ENCODE results near the gene MOV10. TPM values are rescaled to one million over a fixed set of nuclear protein-coding genes. Genes with fewer than 3 reads are reported as not detected.

Gene MOV10
- total RNA-seq, 4 donors from 2014 or later = 12.3 to 24.1 (median 18.7) TPM

GRCh38 chr1:112628516-112628915 lies 45.9 kb upstream of the MOV10 start:
- Histone ChIP-seq H3K4me3 (no peak overlapping the region), H3K36me3 (peaks cover 0 to 6% (median 2%) of the 10 kb centered on the region in 4 donors), H3K4me1 (peaks cover 41 to 80% (median 64%) of the 10 kb centered on the region in 4 donors), H3K9me3 (no peaks in the 10 kb centered on the region), H3K27me3 (no peaks in the 10 kb centered on the region), H3K27ac (replicated peaks in 1 of 4) (no peak overlapping the region)
- no peak for DNase-seq (ENCODE audit: extremely low spot score)
- intact Hi-C loops (cut with DNase I) = loop anchor here (5.0 to 10.0 kb wide), 2 partner anchors 39 to 234 kb away; partner anchors contain the start of gene CTTNBP2NL
- 90% methylated on average over 2 of the region's 2 CpGs for WGBS
- TF ChIP-seq POLR2A (IDR thresholded peaks at IDR 0.05; ENCODE audit: low read depth) (no peak), POLR2AphosphoS5 (IDR thresholded peaks at IDR 0.05) (no peak), CTCF (IDR thresholded peaks at IDR 0.05) (no peak), EP300 (IDR thresholded peaks at IDR 0.05) (no peak)

GRCh38 chr1:112629256-112629655 lies 45.2 kb upstream of the MOV10 start:
- H3K36me3 ChIP-seq = peaks cover 0 to 6% (median 2%) of the 10 kb centered on the region in 4 donors
- H3K4me3 ChIP-seq = no peak overlapping the region
- H3K9me3 ChIP-seq = no peaks in the 10 kb centered on the region
- intact Hi-C loops (cut with DNase I) = loop anchor here (5.0 to 10.0 kb wide), 2 partner anchors 38 to 234 kb away; partner anchors contain the start of gene CTTNBP2NL
- no peak overlapping the region for H3K27ac ChIP-seq (replicated peaks in 1 of 4)
- no peaks in the 10 kb centered on the region for H3K27me3 ChIP-seq
- TF ChIP-seq POLR2AphosphoS5 (IDR thresholded peaks at IDR 0.05) (no peak), CTCF (IDR thresholded peaks at IDR 0.05) (no peak), POLR2A (IDR thresholded peaks at IDR 0.05; ENCODE audit: low read depth) (no peak), EP300 (IDR thresholded peaks at IDR 0.05) (no peak)
- H3K4me1 ChIP-seq = peaks cover 37 to 73% (median 63%) of the 10 kb centered on the region in 4 donors
- DNase-seq (ENCODE audit: extremely low spot score) = no peak

- TF ChIP-seq EP300 (IDR thresholded peaks at IDR 0.05) (no peak), CTCF (IDR thresholded peaks at IDR 0.05) (no peak), POLR2A (IDR thresholded peaks at IDR 0.05; ENCODE audit: low read depth) (no peak), POLR2AphosphoS5 (IDR thresholded peaks at IDR 0.05) (no peak)
- Histone ChIP-seq H3K27me3 (no peaks in the 10 kb centered on the region), H3K4me1 (peaks cover 36 to 79% (median 64%) of the 10 kb centered on the region in 4 donors), H3K36me3 (peaks cover 0 to 6% (median 2%) of the 10 kb centered on the region in 4 donors), H3K4me3 (no peak overlapping the region), H3K27ac (replicated peaks in 1 of 4) (no peak overlapping the region), H3K9me3 (no peaks in the 10 kb centered on the region)
- DNase-seq (ENCODE audit: extremely low spot score) = no peak
- intact Hi-C loops (cut with DNase I) = no loop called here
- WGBS = 97% methylated on average over 2 of the region's 2 CpGs
Measured at GRCh38 chr1:112633628-112634027, 40.8 kb upstream of the MOV10 start.

GRCh38 chr1:112634367-112634766 lies 40.1 kb upstream of the MOV10 start:
- Histone ChIP-seq H3K4me1 (peaks cover 33 to 76% (median 62%) of the 10 kb centered on the region in 4 donors), H3K36me3 (peaks cover 0 to 6% (median 2%) of the 10 kb centered on the region in 4 donors)

More at GRCh38 chr1:112634367-112634766, 40.1 kb upstream of the MOV10 start:
- no peak overlapping the region for H3K4me3 ChIP-seq
- H3K27ac ChIP-seq (replicated peaks in 1 of 4) = no peak overlapping the region
- TF ChIP-seq EP300 (IDR thresholded peaks at IDR 0.05) (no peak), CTCF (IDR thresholded peaks at IDR 0.05) (no peak), POLR2AphosphoS5 (IDR thresholded peaks at IDR 0.05) (no peak), POLR2A (IDR thresholded peaks at IDR 0.05; ENCODE audit: low read depth) (no peak)
- DNase-seq (ENCODE audit: extremely low spot score) = no peak
- intact Hi-C loops (cut with DNase I) = no loop called here
- H3K9me3 ChIP-seq = no peaks in the 10 kb centered on the region
- H3K27me3 ChIP-seq = no peaks in the 10 kb centered on the region
